ENCODE data around the gene CHIC2.

The CHIC2 gene

GRCh38 chr4:54093324-54094240 lies 29.2 kb upstream of the CHIC2 start:
- DNase-seq (ENCODE audit: low read depth, low spot score), result no peak

GRCh38 chr4:54092405-54093323 lies 28.3 kb upstream of the CHIC2 start:
- DNase-seq (ENCODE audit: low read depth, low spot score), result no peak

- no peak for DNase-seq (ENCODE audit: low read depth, low spot score)
Observed at GRCh38 chr4:54091637-54092404, 27.4 kb upstream of the CHIC2 start.

GRCh38 chr4:54090804-54091623 lies 26.6 kb upstream of the CHIC2 start:
- DNase-seq (ENCODE audit: low read depth, low spot score), result no peak

- DNase-seq (ENCODE audit: low read depth, low spot score), result no peak
Observed at GRCh38 chr4:54090404-54090803, 26.0 kb upstream of the CHIC2 start.

- DNase-seq (ENCODE audit: low read depth, low spot score), result no peak
Observed at GRCh38 chr4:54089875-54090274, 25.5 kb upstream of the CHIC2 start.

- no peak for DNase-seq (ENCODE audit: low read depth, low spot score)
Observed at GRCh38 chr4:54085284-54085683, 20.9 kb upstream of the CHIC2 start.

GRCh38 chr4:54082168-54082567 lies 17.8 kb upstream of the CHIC2 start:
- DNase-seq (ENCODE audit: low read depth, low spot score), result no peak

- no peak for DNase-seq (ENCODE audit: low read depth, low spot score)
Observed at GRCh38 chr4:54077812-54078211, 13.4 kb upstream of the CHIC2 start.

- no peak for DNase-seq (ENCODE audit: low read depth, low spot score)
Observed at GRCh38 chr4:54076673-54077072, 12.3 kb upstream of the CHIC2 start.

GRCh38 chr4:54074381-54074780 lies 10.0 kb upstream of the CHIC2 start:
- DNase-seq (ENCODE audit: low read depth, low spot score), result no peak

GRCh38 chr4:54073271-54073880 lies 9.0 kb upstream of the CHIC2 start:
- no peak for DNase-seq (ENCODE audit: low read depth, low spot score)

GRCh38 chr4:54067166-54067565 lies 2.8 kb upstream of the CHIC2 start:
- DNase-seq (ENCODE audit: low read depth, low spot score), result no peak

GRCh38 chr4:54066718-54067129 lies 2.3 kb upstream of the CHIC2 start:
- DNase-seq (ENCODE audit: low read depth, low spot score), result no peak

- DNase-seq (ENCODE audit: low read depth, low spot score), result no peak
Observed at GRCh38 chr4:54066088-54066415, 1.6 kb upstream of the CHIC2 start.

GRCh38 chr4:54065282-54066087 lies 1.1 kb upstream of the CHIC2 start:
- DNase-seq (ENCODE audit: low read depth, low spot score), result no peak

GRCh38 chr4:54063737-54064316 lies 578 bp downstream of the CHIC2 start:
- DNase-seq (ENCODE audit: low read depth, low spot score), result no peak

- DNase-seq (ENCODE audit: low read depth, low spot score), result no peak
Observed at GRCh38 chr4:54063229-54063628, 1.2 kb downstream of the CHIC2 start.

GRCh38 chr4:54062392-54062791 lies 2.0 kb downstream of the CHIC2 start:
- DNase-seq (ENCODE audit: low read depth, low spot score), result no peak
